Measurements from ENCODE around the gene PDYN. TPM values are rescaled to one million over a fixed set of nuclear protein-coding genes. Genes with fewer than 3 reads are reported as not detected.

The PDYN gene
- total and polyA plus RNA-seq, 2 donors (not counting 1 experiment from before 2014, with no cell fraction given), result not detected

DNA sequence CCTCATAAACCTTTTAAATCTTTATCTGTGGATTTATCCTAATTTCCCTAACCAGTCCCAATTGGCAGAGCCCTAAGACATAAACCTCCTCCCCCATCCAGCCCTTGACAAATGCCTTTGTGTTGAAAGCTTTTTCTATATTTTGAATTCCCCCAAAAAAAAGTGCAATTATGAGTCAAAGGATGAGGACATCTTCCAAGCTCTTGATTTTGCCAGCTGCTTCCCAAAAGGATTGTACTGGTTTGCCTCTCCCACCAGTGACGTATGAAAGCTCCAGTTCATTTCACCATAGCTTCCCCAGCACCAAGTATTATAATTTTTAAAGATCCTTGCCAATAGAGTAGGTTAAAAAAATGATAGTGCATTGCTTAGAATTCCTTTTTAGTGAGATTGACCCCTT, 59.7 kb downstream of the PDYN start:
- Histone ChIP-seq H3K4me2 (ENCODE audit: extremely low read depth, insufficient read depth, low read length) (peak overlapping the region; percentile 33), H3K79me2 (ENCODE audit: control insufficient read depth, insufficient read depth, low read length) (no peaks in the 10 kb centered on the region), H3K9ac (ENCODE audit: insufficient read depth, low read length) (no peak overlapping the region), H2AFZ (ENCODE audit: low read length) (no peak overlapping the region), H3K4me1 (ENCODE audit: control insufficient read depth, extremely low read depth, insufficient read depth, low read length) (peaks cover 11% of the 10 kb centered on the region), H3K9me3 (ENCODE audit: control insufficient read depth, insufficient read depth, low read depth, low read length) (no peaks in the 10 kb centered on the region), H3K36me3 (ENCODE audit: control insufficient read depth, insufficient read depth, low read length) (peaks cover 3% of the 10 kb centered on the region), H3K4me3 (replicated peaks in 1 of 4; ENCODE audit: control extremely low read depth in 1 of 4, insufficient read depth in 1 of 4, low read depth in 3 of 4, low read length in 4 of 4) (no peak overlapping the region), H3K27me3 (ENCODE audit: control insufficient read depth, insufficient read depth, low read length) (no peaks in the 10 kb centered on the region), H3K27ac (ENCODE audit: insufficient read depth, low read length) (peak overlapping the region; percentile 69), H4K20me1 (ENCODE audit: control insufficient read depth, extremely low read depth, insufficient read depth, low read length) (no peaks in the 10 kb centered on the region)
- TF ChIP-seq, protein P1, sequence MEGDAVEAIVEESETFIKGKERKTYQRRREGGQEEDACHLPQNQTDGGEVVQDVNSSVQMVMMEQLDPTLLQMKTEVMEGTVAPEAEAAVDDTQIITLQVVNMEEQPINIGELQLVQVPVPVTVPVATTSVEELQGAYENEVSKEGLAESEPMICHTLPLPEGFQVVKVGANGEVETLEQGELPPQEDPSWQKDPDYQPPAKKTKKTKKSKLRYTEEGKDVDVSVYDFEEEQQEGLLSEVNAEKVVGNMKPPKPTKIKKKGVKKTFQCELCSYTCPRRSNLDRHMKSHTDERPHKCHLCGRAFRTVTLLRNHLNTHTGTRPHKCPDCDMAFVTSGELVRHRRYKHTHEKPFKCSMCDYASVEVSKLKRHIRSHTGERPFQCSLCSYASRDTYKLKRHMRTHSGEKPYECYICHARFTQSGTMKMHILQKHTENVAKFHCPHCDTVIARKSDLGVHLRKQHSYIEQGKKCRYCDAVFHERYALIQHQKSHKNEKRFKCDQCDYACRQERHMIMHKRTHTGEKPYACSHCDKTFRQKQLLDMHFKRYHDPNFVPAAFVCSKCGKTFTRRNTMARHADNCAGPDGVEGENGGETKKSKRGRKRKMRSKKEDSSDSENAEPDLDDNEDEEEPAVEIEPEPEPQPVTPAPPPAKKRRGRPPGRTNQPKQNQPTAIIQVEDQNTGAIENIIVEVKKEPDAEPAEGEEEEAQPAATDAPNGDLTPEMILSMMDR (conservative IDR thresholded peaks at IDR 0.05 in 1 of 2, IDR thresholded peaks at IDR 0.05 in 1 of 2; ENCODE audit: low read depth in 1 of 2, low read length in 2 of 2), result no peak
- no peak for TF ChIP-seq EZH2 (IDR thresholded peaks at IDR 0.05; ENCODE audit: low read length, missing control alignments)
- DNase-seq (ENCODE audit: low read depth in 2 of 2), result peak; percentile 86 to 94

DNA sequence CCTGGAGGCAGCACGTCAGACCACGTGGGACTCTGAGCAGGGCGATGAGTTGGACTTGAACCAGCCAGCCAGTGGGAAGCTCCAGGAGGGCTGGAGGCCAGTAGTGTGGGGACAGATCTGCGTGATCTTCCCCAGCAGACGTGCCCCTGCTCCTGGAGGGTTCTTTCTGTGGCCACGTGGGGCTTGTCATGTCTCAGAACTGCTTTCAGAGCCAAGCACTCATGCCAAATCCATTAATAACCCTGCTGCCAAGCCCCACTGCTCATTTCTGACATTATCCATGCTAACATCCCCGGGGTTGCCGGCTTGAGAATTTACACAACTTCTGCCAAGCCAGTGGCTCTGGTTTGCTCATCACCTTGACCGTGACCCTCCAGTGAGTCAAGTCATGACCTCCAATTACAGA, 60.4 kb downstream of the PDYN start:
- no peak overlapping the region for H2AFZ ChIP-seq (ENCODE audit: low read length)
- no peak overlapping the region for H3K4me2 ChIP-seq (ENCODE audit: extremely low read depth, insufficient read depth, low read length)

DNA sequence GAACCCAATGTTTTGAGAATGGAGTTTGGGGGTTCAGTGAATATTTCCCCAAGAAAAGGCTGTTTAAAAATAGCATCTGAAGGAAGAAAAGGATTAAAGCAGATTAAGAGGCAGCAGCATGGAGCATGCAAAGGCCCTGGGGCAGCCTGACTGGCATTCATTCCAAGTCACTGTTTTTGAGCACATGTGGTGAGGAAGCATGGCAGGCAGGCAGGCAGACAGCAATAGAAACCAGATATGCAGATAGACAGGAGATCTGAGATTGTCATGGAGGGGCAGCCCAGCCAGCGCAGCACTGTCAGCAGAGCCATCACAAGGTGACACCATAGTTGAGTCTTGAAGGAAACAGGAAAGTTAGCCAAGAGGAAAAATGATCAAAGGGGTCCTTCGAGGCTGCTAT, 60.9 kb downstream of the PDYN start:
- no peaks in the 10 kb centered on the region for H3K79me2 ChIP-seq (ENCODE audit: control insufficient read depth, insufficient read depth, low read length)
- H3K9ac ChIP-seq (ENCODE audit: insufficient read depth, low read length), result no peak overlapping the region
- DNase-seq (ENCODE audit: low read depth in 2 of 2), result no peak
- H3K4me1 ChIP-seq (ENCODE audit: control insufficient read depth, extremely low read depth, insufficient read depth, low read length), result peaks cover 11% of the 10 kb centered on the region
- H3K4me3 ChIP-seq (replicated peaks in 1 of 4; ENCODE audit: control extremely low read depth in 1 of 4, insufficient read depth in 1 of 4, low read depth in 3 of 4, low read length in 4 of 4), result no peak overlapping the region
- H3K36me3 ChIP-seq (ENCODE audit: control insufficient read depth, insufficient read depth, low read length), result peaks cover 3% of the 10 kb centered on the region
- no peaks in the 10 kb centered on the region for H4K20me1 ChIP-seq (ENCODE audit: control insufficient read depth, extremely low read depth, insufficient read depth, low read length)
- no peak overlapping the region for H3K4me2 ChIP-seq (ENCODE audit: extremely low read depth, insufficient read depth, low read length)
- no peak overlapping the region for H3K27ac ChIP-seq (ENCODE audit: insufficient read depth, low read length)
- H2AFZ ChIP-seq (ENCODE audit: low read length), result no peak overlapping the region
- TF ChIP-seq, protein P1 (conservative IDR thresholded peaks at IDR 0.05 in 1 of 2, IDR thresholded peaks at IDR 0.05 in 1 of 2; ENCODE audit: low read depth in 1 of 2, low read length in 2 of 2), result no peak
- TF ChIP-seq EZH2 (IDR thresholded peaks at IDR 0.05; ENCODE audit: low read length, missing control alignments), result no peak
- no peaks in the 10 kb centered on the region for H3K27me3 ChIP-seq (ENCODE audit: control insufficient read depth, insufficient read depth, low read length)
- H3K9me3 ChIP-seq (ENCODE audit: control insufficient read depth, insufficient read depth, low read depth, low read length), result no peaks in the 10 kb centered on the region

More for the DNA sequence above, 60.4 kb downstream of the PDYN start:
- no peak overlapping the region for H3K9ac ChIP-seq (ENCODE audit: insufficient read depth, low read length)
- no peak overlapping the region for H3K4me3 ChIP-seq (replicated peaks in 1 of 4; ENCODE audit: control extremely low read depth in 1 of 4, insufficient read depth in 1 of 4, low read depth in 3 of 4, low read length in 4 of 4)
- H3K27ac ChIP-seq (ENCODE audit: insufficient read depth, low read length), result peak overlapping the region; percentile 37
- no peaks in the 10 kb centered on the region for H3K9me3 ChIP-seq (ENCODE audit: control insufficient read depth, insufficient read depth, low read depth, low read length)
- TF ChIP-seq, protein P1 (conservative IDR thresholded peaks at IDR 0.05 in 1 of 2, IDR thresholded peaks at IDR 0.05 in 1 of 2; ENCODE audit: low read depth in 1 of 2, low read length in 2 of 2), result no peak
- TF ChIP-seq EZH2 (IDR thresholded peaks at IDR 0.05; ENCODE audit: low read length, missing control alignments), result no peak
- H4K20me1 ChIP-seq (ENCODE audit: control insufficient read depth, extremely low read depth, insufficient read depth, low read length), result no peaks in the 10 kb centered on the region
- peaks cover 11% of the 10 kb centered on the region for H3K4me1 ChIP-seq (ENCODE audit: control insufficient read depth, extremely low read depth, insufficient read depth, low read length)
- H3K79me2 ChIP-seq (ENCODE audit: control insufficient read depth, insufficient read depth, low read length), result no peaks in the 10 kb centered on the region
- DNase-seq (ENCODE audit: low read depth in 2 of 2), result peak; percentile 61 to 69
- peaks cover 3% of the 10 kb centered on the region for H3K36me3 ChIP-seq (ENCODE audit: control insufficient read depth, insufficient read depth, low read length)
- H3K27me3 ChIP-seq (ENCODE audit: control insufficient read depth, insufficient read depth, low read length), result no peaks in the 10 kb centered on the region
